ENCODE measurements around the gene RAB23. TPM values are rescaled to one million over a fixed set of nuclear protein-coding genes. Genes with fewer than 3 reads are reported as not detected.

RAB23 gene
- total and polyA plus RNA-seq, 9 of the 15 experiments (the other 6 are each of a cell fraction or from before 2014, with no cell fraction given): 3.4 to 18.0 (median 9.4) TPM

DNA sequence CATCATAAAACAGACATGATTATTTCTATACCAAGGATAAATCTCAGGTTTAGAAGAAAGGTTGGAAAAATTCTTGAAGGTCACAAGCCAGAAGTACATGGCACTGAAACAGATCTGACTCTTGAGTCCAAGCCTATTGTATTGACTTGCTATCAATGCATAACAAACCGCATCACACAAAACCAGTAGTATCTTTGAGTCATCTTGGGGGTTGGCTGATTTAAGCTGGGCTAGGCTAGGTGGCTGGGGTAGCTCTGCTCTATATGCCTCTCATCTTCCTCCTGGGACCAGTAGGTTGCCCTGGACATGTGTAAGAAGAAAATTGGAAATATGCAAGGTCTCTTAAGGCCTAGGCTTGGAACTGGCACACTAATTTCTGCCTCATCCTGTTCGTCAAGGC, 37.0 kb upstream of the RAB23 start:
- Histone ChIP-seq H3K9ac (ENCODE audit: insufficient read depth in 1 of 2, low read depth in 2 of 2, low read length in 2 of 2) (no peak overlapping the region), H3K79me2 (ENCODE audit: control insufficient read depth, insufficient read depth, low read length) (no peaks in the 10 kb centered on the region), H3K27me3 (ENCODE audit: control insufficient read depth in 2 of 2, insufficient read depth in 2 of 2, low read length in 2 of 2) (peaks cover 10 to 13% of the 10 kb centered on the region in 2 experiments), H3K36me3 (ENCODE audit: control insufficient read depth, insufficient read depth, low read length) (no peaks in the 10 kb centered on the region), H3K4me3 (no peak overlapping the region), H3K9me1 (ENCODE audit: control insufficient read depth, insufficient read depth, low read length) (no peaks in the 10 kb centered on the region), H4K20me1 (replicated peaks; ENCODE audit: control insufficient read depth, insufficient read depth, low read length) (no peaks in the 10 kb centered on the region), H2AFZ (ENCODE audit: low read depth, low read length) (no peak overlapping the region), H3K4me1 (replicated peaks in 1 of 2; ENCODE audit: control insufficient read depth in 2 of 2, insufficient read depth in 2 of 2, low read length in 2 of 2) (no peaks in the 10 kb centered on the region; a peak in 2 of 5 replicates), H3K27ac (ENCODE audit: extremely low read depth, low read depth, low read length) (no peak overlapping the region), H3K9me3 (replicated peaks; ENCODE audit: control insufficient read depth, insufficient read depth, low read depth, low read length) (no peaks in the 10 kb centered on the region), H3K4me2 (ENCODE audit: insufficient read depth, low read length) (no peak overlapping the region)
- TF ChIP-seq, protein P1, sequence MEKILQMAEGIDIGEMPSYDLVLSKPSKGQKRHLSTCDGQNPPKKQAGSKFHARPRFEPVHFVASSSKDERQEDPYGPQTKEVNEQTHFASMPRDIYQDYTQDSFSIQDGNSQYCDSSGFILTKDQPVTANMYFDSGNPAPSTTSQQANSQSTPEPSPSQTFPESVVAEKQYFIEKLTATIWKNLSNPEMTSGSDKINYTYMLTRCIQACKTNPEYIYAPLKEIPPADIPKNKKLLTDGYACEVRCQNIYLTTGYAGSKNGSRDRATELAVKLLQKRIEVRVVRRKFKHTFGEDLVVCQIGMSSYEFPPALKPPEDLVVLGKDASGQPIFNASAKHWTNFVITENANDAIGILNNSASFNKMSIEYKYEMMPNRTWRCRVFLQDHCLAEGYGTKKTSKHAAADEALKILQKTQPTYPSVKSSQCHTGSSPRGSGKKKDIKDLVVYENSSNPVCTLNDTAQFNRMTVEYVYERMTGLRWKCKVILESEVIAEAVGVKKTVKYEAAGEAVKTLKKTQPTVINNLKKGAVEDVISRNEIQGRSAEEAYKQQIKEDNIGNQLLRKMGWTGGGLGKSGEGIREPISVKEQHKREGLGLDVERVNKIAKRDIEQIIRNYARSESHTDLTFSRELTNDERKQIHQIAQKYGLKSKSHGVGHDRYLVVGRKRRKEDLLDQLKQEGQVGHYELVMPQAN (IDR thresholded peaks at IDR 0.05; ENCODE audit: borderline replicate concordance): no peak
- TF ChIP-seq BCOR (IDR thresholded peaks at IDR 0.05) (no peak), ZNF830 (CRISPR knock-in tag; IDR thresholded peaks at IDR 0.05) (no peak), ZBTB17 (CRISPR knock-in tag; IDR thresholded peaks at IDR 0.05) (no peak), ZNF766 (CRISPR knock-in tag; conservative IDR thresholded peaks at IDR 0.05) (no peak), FOXK1 (CRISPR knock-in tag; IDR thresholded peaks at IDR 0.05; ENCODE audit: borderline replicate concordance) (no peak), CHD4 (IDR thresholded peaks at IDR 0.05; ENCODE audit: insufficient read depth, insufficient replicate concordance, low read depth, low read length, poor library complexity, severe bottlenecking) (no peak), ZNF12 (CRISPR knock-in tag; IDR thresholded peaks at IDR 0.05) (no peak), ZNF282 (CRISPR knock-in tag; IDR thresholded peaks at IDR 0.05) (no peak), FOSL1 (tag; conservative IDR thresholded peaks at IDR 0.05) (no peak), ZC3H11A (IDR thresholded peaks at IDR 0.05; ENCODE audit: low read depth, low read length) (no peak)
- BruUV-seq (replicated peaks): no TSS peak
- WGBS (ENCODE audit: insufficient coverage, low coverage, missing lambda C conversion rate): 5% methylated on average over 2 of the region's 2 CpGs
- DNase-seq (ENCODE audit: extremely low read depth in 1 of 4, low spot score in 3 of 4) (no peak), FAIRE-seq (no peak), ATAC-seq (no peak)
- intact Hi-C loops (cut with micrococcal nuclease): no loop called here
- in situ Hi-C loops (cut with MboI): no loop called here
- ChIA-PET POLR2A (interaction anchor here (0.6 to 1.0 kb wide), 2 partner anchors 13 to 45 kb away, joined by 3 read pairs; no protein-coding TSS in a partner anchor), CTCF (ENCODE audit: low intra/inter-chr PET ratio) (no interaction called here)

All from K562 (cell line).